ENCODE results near the gene INPP4B.

The INPP4B gene

DNA sequence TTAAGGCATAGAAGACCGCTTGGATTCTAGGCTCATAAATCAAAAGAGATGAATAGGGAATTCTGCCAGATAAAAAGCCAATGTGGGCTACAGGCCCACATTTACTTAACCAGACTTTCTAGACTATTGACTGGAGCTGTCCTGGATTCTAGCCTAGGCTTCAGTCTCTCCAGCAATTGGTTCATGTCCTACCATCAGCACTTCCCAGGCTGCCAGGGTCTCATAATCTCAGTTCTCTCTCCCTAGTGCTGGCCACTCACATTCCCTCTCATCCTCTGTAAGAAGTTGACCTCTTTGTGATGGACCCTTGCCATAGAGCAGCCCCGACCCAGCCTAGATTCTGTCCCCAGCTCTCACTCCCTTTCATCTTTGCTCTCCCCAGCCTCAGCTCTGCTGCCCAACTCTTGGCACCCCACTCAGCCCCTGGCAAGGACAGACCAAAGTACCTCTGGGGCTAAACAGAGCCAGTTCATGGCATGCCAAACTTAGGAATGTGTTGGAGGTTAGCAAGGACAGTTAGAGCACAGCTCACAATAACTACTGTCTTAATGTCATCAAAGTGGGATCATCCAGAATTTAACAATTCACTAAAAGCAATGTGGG is 396.2 kb downstream of the INPP4B start:
- DNase-seq = no peak

DNA sequence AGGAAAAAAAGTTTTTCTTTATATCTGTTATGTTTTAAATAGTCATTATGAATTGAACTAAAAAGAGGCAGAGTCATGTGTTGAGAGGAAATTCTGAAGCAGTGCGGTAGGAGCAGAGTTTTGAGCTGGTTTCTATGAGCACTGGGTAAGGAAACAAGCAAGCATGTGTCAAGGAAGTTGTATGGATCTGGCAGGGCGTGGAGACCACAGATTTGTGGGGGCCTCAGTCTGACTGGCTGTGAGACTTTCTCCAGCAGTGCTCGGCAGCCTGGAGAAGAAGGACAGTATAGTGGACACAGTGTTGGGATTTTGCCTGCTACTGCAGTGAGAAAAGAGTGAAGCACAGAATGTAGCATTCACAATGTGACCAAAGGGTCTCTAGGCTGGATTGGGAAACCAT is 399.1 kb downstream of the INPP4B start:
- DNase-seq = no peak

DNA sequence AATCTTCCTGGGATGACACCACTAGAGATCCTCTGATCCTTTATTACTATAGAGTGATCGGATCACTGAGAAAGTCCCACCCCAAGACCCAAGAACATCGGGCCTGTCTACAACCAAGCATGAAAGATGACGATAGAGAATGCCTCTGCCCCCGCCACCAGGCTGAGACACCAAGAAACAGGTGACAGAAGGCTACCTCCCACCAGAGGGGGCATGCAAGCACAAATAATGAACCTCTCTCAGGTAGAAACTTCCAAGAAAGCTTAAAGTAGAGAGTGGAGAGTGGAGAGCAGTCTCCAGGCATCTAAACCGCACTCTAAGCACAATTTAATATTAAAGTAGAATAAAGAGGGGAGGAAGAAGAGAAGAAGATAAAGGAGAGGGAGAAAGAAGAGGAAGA is 402.6 kb downstream of the INPP4B start:
- DNase-seq = no peak

DNA sequence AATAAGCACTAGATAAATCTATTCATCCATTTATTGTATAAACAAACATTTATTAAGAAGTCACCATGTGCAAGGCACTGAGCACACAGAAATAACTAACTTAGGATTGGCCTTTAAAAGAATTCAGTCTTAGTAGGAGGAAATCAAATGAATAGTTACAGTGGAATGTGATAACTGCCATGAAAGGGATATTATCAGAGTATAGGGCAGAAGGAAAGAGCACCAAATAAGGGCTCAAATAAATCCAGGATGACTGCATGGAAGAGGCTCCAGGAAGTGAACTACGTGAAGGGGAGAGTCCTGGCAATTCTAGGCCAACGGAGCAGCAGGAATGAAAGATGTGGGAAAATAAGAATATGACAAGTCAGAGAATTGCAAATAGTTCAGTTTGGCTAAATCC is 406.0 kb downstream of the INPP4B start:
- no peak for DNase-seq

DNA sequence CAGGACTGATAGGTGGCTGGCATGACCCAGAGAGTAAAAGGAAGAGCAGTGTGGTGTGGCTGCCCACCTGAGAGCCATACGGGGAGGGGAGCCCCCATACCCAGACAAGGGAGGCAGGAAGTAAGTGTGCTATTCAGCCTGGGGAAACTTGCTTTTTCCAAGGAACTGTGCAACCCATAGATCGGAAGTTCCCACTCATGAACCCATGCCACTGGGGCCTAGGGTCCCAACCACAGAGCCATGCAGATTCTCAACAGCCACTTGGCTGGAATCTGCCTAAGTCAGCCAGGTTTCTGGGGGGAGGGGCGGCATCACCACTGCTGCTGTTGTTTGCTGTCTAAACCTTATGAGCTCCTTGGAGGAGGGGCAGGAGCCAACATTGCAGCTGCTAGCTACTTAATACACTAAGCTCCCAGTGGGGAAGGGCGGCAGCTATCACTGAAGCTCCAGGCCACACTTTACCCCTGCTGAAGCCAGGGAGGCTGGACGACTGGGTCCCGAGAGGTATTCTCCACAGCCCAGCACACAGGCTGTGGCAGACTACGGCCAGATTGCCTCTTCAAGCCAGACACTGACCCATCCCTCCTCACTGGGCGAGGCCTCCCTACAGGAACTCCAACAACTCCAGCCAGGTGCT is 410.4 kb downstream of the INPP4B start:
- no peak for DNase-seq

DNA sequence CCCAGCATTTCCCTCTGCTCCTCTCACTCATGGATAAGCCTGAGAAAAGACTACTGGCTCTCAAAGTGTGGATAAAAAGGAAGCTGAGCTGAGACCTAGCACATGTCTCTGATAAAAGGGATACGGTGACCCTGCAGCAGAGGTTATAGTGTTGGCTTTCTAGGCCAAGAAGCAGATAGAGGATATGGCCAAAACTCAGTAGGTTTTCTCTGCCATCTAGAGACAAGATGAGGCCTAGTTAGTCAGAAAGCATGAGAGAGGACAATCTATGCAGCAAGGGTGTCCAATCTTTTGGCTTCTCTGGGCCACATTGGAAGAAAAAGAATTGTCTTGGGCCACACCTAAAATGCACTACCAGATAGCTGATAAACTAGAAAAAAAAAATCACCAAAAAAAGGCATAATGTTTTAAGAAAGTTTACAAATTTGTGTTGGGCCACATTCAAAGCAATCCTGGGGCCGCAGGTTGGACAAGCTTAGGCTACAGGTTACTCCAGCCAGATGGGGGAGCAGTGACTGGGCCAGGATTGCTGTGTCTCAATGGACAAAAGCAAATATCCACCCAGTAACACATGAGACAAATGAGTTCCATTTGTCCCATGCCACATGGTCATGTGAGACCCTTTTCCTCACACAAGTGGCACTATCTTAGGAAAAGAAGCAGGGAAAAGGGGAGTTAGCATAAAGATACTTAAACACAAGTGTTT is 411.4 kb downstream of the INPP4B start:
- peak; percentile 49 for DNase-seq

DNA sequence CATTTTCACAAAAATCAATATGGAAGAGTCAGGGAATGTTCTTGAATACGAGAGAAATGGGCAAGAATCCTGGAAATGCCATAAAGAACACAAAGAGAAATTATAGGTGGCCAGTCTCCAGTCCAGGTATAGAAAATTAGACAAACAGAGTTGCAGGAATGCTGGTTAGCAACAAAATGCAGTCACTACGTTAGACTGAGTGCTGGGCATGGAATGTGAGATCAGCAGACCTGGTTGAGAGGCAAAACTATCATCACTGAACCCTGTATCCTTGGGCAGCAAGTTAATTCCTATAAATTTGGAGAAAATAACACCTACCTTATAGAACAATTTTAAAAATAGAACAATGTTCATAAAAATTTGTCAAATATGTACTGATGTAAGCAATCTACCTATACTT is 417.4 kb downstream of the INPP4B start:
- DNase-seq = no peak

DNA sequence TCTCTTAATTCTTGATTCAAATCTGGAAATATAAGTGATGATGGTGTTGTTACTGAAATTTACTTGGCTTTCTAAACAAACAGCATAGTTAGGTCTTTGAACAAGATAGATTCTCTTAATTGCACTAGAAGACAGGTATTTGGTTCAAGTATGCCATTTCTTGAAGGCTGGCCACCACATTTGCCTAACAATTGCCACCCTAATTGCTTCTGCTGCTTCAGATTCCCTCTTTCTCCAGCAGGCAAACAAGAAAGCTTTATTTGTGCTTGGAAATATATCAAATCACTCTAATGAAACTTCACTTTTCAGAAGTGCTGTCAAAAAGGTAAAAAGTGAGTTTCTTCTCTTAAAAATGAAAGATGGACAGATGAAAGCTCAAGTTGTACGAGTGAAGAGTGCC is 418.6 kb downstream of the INPP4B start:
- DNase-seq = no peak

DNA sequence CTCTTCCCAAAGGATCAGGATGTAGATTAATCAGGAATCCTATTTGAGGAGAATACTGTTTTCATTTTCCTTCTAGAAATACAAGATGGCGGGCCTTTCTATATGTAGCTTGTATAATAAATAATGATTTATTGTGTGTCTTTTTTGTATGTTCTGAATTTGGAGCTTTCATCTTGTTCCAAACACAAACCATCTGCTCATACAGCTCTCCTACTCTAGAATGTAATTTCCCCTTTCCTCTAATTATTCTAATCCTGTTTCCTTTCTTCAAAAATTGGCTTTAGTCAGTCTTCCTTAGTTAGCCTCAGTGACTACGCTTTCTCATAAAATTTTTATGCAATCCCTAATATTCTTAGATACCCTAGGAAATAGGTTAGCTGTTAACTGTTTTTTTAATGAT is 422.2 kb downstream of the INPP4B start:
- DNase-seq = no peak

DNA sequence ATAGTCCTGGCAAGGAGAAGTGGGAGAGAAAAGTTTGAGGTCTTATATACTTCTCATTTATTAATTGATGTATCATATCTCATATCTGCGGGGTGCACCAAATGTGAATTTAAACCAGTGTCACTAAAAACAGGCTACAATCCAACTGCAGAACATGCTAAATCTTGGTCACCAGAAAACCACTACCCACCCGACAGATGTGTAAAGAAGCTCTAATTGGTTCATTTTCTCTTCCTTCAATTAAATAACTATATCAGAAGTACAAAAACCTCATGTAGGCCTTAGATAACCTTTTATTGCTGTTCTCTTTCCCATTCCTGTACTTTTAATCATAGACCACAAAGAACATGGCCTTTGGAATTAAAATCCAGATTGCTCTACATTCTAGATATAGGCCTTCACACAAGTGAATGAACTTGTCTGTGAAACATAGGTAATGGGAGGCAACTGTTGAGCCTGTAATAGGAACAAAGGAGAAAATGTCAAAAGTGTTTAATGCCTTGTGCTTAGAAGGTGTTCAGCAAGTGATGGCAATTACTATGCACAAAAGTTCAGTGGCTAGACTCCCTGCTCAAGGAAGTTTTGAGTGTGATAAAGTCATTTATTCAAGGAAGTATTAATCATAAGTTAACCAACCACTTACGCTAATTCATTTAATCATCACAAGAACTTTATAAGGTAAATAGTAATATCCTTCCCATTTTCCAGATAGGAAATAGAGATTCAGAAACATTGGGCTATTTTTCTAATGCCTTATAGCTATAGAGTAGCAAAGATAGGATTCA is 425.6 kb downstream of the INPP4B start:
- DNase-seq = no peak

DNA sequence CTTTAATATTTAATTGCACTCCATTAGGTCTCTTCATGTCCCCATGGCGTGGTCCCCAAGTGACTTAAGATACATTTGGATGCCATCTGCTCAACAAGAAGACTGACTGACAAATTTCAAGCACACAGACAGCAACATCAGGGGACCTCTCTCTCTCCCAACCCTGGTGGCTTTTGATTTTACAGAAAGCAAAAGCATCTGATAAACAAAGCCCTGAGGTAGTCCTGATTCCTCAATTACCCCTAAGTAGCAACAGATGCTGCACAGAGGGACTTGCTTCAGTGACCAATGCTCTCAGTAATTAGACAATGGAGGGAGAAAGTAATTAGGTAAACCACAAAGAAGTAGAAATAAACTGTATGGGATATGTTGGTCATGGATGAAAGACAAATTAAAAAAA is 426.4 kb downstream of the INPP4B start:
- DNase-seq = no peak

DNA sequence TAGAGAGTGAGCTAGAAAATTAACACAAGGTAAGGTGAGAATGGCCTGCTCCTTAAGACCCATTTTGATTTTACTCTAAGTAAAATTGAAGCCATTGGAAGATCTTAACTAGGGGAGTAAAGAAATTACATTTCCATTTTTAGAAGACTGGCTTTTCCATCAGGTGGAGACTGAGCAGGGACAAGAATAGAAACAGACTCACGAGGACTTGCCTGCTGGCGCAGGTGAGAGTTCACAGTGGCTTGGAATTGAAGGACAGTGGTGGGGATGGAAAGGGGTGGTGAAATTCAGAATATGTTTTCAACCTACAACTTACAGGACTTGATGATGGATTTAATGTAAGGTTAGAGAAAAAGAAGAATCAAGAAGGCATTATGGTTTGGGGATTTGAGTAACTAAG is 427.4 kb downstream of the INPP4B start:
- no peak for DNase-seq

DNA sequence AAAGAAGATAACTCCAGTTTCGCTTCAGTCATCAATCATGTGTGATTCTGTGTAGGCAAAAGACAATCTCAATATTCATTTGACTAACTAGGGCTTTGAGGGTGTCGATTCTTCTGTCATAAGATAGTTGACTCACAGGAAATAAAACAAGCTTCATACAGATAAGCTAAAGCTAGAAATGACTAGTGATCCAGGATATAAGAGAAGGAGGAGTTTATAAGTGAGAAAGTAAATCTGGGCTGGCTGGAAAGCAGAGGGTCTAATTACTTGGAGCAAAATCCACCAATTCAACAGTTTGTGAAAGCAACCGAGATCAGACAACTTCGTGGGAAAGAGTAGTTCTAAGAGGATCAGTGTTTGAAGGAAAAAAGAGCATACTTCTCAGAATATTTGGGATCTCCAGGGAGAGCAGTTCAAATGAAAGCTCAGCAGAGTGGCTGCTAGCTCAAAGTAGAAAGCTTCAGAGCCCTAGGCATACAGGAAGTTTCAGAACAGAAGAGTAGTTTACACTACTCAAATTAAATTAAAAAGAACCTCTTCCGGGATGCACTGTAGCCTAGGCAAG is 429.3 kb downstream of the INPP4B start:
- peak; percentile 55 for DNase-seq

DNA sequence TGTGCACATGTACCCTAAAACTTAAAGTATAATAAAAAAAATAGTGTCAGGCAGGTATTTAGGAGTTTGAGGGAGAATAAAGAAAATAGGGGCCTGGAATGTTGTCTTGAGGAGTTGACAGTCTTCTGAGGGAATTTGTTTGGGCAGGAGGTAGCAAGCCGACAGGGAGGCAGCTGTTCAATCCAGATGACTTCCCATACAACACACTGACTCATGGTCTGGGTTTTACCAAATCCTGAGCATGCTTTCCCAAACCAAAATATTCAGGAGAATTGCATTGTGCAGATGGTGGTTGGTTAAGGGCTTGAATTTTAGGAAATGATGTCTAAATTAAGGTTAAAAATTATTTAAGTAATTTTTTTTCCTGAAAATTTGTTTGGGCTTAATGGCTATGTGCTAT is 430.0 kb downstream of the INPP4B start:
- no peak for DNase-seq

DNA sequence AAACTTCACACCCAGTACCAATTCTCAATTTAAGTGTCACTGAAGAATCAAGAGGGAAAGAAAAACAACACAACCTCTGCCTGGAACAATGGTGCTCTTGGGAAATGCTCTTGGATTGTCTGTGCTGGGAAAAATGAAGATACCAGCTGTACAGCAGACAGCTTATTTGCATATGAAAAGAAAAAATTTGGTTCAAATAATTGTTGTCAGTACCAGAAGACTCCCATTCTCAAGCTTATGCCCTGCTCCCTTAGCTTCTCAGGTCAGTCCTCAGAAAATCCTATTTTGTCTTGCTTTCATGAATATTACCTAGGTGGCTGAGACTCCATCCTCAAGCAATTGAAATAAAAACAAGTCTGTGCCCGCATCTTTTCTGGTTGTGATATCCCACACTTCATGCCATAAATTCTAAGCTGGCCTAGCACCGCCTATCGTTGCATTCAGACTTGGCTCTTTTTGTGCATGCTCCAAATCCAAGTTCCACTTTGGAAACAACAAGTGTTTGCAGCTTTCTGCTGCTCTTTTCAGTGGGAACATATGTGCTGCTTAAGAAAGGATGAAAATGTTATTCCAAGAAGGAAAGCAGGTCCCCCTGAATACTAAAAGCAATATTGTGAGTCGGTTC is 431.6 kb downstream of the INPP4B start:
- DNase-seq = no peak

DNA sequence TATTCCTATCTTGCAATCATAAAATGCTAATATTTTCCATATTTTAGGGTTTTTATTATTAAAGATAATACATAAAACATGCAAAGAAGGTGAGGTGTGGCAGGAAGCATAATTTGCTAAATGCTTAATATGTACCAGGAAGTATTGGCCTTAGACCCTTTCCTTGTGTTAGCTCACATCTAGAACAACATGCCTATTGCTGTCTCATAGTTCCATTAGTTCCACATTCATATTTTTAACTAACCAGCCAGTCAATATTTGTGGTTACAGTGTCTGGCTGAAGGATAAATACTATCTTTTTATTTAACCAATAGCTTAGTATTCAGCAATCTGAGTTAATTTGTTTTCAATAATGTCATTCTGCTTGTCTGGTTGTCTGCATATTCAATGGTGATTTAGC is 432.6 kb downstream of the INPP4B start:
- no peak for DNase-seq

DNA sequence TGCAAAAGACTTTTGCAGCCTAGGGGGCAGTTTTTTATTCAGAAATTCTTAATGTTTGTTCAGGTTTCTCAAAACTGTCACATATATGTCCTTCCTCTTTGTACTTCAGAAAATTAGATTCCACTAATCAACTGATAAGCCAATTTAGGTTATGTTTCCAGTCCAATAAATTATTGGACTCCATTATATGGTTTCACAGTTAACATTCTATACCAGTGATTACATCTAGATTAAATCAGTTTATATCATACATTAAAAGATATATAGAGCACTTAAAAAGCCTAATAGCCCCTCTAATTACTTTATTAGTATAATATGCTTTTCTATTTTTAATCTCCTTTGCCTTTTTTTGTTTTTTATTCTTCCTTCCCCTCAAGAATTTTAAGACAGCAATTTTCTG is 434.1 kb downstream of the INPP4B start:
- no peak for DNase-seq

DNA sequence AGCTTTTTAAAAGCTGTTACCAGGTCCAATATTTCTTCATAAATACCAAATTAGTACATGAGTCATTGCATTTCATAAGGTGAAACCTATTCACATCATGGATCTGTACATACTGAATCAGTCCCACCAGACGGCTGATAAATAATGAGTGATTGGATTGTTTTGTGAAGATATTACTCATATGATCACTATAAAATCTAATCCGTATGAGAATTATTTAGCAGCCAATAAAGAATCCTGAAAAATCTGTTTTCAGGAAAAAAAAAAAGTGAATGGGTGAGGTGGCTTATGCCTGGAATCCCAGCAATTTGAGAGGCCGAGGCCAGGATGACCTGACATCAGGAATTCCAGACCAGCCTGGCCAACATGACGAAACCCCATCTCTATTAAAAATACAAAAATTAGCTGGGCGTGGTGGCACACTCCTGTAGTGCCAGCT is 438.1 kb downstream of the INPP4B start:
- no peak for DNase-seq

DNA sequence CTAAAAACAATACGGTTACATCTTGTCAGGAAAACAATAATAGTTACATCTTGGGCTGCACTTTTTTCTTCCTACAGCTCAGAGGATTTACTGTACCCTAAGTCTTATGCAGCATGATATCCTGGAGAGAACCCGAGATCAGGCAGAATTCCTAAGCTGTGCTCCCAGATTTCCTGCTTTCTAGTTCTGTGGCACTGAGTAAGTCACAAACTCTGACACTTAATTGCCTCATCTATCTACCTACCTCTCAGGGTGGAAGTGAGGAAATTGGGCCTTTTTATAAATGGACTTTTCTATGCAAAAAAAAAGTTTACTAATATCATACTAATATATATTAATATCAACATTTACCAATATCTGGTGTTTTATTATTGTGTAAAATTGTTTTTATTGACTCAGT is 438.5 kb downstream of the INPP4B start:
- DNase-seq = no peak

DNA sequence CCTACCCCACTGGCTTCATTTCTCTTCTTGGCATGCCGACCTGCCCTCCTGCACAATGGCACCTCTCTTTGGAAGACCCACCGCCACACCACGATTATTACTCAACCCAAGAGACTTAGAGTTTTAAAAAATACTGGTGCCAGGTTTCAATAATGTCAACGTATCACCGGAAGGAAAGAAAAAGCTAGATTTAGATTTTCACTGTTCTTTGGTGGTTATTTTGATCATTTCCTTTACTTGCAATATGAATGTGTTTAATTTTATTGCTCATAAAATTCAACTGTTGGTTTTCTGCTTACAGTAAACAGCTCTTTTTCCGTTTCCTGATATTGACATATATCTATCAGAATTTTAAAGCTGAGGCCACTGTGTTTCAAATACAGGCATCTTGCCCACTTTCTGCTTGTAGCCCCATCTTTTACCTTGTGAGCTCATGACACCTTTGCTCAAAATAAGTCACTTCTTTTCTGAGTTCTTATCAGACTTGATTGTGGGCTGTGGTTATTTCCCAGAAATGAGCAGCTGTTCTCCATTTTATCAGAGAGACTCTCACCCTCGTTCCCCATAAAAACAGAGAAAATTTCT is 439.1 kb downstream of the INPP4B start:
- peak; percentile 66 for DNase-seq

DNA sequence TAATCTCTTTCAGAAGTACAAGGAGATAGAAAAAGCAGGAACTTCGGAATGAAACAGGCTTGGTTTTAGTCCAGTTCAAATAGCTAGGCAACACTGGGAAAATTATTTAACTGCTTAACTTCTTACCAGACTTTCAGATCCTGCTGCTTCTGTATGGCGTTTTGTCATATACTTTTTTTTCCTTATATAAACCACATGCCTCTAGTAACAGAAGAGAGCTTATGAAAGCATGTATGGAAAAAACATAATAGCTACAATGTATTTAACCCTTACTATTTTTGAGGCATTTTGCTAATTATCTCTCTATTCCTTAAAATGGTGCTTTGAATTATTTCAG is 439.6 kb downstream of the INPP4B start:
- no peak for DNase-seq

DNA sequence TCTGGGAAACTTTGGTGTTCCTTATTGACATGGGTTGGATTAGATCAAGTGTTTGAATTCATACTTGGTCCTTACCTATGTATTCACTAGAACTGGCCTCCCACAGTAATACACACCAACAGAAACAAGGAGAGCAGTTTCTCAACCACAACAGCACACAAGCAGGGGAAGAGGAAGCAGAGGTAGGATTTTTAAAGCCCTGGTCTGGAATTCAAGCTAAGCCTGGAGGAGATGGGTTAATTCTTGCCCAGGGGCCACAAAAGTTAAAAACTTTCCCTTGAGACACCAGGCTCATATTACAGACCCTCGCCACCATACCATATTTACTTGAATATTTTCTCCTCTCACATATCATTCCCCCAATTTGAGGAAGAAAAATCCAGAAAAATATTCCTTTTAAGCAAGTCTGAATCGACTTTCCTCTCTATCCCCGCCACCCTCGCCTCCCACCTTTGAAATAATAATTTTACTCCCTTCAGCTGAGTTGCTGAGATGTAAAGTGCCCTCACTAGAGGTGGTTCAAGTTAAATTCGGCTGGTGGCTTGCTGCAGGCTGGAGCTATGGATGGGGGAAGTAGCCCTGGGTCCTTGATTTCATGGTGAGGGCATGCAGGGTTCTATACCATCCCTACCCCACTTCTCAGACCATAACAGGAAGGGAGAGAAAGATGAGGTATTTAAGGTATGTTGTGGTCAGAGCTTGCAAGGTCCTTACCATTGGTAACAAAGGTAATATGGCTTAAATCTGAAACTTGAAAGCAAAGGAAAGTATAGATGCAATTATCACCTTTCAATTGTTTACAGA is 440.2 kb downstream of the INPP4B start:
- no peak for DNase-seq

All from CD4-positive, alpha-beta T cell treated with Interleukin-17A for 1 hour (primary cell).